DMS 273 (cell line): ENCODE data around the gene SLC30A10.
"Not testable (repeated sequence)": the region's sequence is repeated elsewhere in the genome, so short reads cannot be mapped to it uniquely, and the experiment has no call there.

ENCODE experiments used
- DNase-seq: peaks from one replicate; lab custom pipeline; 2025; ENCODE audit not compliant: unreplicated experiment; lab: John Stamatoyannopoulos, UW

SLC30A10 gene

DNA sequence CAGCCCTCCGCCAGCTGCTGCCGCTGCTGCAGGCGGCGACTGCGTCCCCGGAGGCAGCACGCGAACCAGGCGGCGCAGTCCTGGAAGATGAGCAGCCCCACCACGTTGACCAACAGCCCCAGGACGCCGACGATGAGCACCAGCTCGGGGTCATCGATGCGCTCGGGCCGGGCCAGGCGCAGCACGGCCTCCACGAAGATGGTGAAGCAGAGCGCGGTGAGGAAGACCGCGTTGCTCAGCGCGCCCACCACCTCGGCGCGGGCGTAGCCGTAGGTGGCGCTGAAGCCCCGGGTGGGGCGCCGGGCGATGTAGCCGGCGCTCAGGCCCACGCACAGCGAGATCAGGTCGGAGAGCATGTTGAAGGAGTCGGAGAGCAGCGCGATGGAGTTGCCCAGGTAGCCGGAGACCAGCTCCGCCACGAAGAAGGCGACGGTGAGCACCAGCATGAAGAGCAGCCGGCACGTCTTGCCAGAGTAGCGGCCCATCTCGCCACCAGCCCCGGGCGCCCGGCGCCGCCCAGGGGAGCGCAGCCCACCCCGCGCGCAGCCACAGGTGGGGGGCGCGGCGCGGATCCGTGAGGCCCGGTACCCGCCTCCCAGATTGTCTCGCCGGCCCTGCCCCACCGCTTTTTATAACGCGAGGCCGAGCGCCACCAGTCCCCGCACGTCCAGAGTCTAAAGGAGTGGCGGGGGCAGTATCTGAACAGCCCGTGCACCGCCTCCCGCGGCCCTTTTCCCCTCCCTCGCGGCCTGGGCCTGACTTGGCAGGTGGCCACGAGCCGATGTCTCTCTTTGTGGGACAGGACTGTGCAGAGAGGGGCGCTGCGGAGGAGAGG is at the start of gene SLC30A10:
TSS of gene SLC30A10 (minus strand) at position 602 of the 835 bp plus-strand sequence. CDS start at position 485, 117 bp downstream.
- peak; percentile 70 for DNase-seq

DNA sequence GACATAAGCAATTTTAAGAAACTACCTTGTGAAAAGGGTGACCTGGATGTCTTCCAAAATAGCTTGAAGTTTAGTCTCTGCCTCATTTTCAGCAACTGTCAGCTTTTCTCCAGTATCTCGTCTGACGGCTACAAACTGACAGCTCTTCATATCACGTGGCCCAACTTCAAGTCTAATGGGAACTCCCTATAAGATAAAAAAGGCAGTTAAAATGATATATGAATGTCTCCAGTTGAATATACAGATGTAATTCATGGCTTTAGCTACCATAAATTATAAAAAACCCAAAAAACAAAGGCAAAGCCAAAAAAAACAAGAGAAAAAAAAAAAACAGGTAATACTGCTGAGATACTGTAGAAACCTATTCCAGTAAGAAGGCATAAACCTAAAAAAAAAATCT is 44.9 kb upstream of the SLC30A10 start:
- no peak for DNase-seq

DNA sequence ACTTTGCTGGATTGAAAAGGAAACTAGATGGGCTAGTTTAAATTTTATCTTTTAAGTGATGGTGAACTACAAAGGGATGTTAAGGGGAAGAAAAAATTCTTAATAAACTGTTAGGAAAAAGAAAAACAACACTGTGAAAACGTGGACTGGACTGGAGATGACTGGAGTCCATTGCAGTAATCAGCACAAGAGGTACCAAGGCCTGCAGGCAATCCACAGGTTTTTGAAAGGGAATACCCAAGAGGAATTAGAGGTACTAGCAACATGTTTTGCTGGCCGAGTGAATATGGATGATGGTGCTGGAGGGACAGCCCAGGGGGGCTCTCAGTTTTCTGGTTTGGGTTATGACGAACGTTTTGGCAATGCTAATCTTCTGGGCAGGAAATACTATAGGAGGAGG is 39.0 kb upstream of the SLC30A10 start:
- DNase-seq, result no peak

DNA sequence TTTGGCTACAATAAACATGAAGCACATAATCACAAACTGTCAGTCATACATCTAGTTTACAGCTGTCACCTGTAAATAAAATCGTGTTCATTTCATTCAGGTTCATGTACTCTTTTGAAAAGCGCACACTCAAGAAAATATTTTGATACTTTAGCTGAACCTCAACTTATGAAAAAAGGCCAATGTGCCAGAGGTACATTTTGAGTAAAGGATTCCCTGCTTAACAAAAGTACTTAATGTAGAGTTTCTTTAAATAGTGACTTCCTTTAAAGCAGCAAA is 37.7 kb upstream of the SLC30A10 start:
- no peak for DNase-seq

DNA sequence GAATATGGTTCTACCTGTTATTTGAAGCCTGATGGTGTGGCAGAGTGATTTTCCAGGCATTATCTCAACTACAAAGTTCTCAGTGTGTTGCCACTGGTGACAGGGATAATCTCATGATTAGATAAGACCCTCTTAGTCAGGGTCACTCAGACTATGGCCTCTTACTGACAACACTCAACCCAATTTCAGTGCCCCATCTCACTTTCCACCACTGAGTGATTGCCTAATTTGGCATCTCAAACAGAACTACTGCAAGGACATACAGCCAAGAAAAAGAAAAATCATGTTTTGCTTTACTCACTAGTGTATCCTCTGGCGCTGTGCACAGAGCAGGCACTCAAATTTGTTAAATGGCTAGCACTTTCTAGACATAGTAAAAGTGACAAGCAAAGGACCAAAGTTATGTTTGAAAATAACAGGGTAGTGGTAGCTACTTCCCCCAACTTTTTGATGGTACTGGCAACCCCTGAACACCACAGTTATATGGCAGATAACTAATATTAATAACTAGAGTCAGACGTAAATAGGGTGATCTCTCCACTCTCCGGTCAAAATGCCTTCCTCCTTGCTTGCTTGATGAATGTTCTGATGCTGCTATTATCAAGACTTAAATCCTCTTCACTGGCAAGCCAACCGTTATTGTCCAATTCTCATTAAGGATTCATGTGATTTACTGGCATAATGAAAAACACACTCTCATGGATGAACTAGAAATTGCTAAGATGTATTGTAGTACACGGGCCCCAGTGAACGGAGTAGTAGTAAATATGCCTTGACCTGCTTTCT is 37.1 kb upstream of the SLC30A10 start:
- DNase-seq, result no peak

DNA sequence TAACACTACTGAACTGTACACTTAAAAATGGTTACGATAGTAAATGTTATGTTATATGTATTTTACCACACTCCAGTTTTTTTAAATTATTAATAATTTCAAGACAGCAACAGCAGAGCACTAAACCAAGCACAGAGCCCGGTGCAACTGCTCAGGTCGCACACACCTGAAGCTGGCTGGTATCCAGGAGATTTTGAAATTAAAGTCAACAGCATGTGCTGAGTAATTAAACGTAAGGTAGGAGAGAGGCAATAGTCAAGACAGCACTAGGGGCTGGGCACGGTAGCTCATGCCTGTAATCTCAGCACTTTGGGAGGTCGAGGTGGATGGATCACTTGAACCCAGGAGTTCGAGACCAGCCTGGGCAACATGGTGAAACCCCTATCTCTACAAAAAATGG is 35.1 kb upstream of the SLC30A10 start:
- DNase-seq, result peak; percentile 47

DNA sequence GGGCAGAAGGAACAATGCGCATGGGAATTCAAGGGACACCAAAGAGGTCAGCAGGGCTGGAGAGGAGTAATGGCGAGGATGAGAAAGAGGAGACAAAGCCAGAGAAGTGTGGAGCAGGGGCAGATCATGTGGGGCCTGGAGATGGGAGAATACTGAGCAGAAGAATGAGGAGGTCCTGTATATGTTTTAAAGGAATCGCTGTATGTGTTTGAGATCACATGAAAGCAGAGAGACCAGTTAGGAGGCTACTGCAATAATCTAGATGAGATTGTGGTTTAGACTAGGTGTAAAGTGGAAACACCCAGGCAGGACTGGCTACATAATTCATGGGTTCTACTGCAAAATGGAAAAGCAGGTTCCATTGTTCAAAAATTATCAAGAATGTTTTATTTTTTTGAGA is 33.3 kb upstream of the SLC30A10 start:
- no peak for DNase-seq

DNA sequence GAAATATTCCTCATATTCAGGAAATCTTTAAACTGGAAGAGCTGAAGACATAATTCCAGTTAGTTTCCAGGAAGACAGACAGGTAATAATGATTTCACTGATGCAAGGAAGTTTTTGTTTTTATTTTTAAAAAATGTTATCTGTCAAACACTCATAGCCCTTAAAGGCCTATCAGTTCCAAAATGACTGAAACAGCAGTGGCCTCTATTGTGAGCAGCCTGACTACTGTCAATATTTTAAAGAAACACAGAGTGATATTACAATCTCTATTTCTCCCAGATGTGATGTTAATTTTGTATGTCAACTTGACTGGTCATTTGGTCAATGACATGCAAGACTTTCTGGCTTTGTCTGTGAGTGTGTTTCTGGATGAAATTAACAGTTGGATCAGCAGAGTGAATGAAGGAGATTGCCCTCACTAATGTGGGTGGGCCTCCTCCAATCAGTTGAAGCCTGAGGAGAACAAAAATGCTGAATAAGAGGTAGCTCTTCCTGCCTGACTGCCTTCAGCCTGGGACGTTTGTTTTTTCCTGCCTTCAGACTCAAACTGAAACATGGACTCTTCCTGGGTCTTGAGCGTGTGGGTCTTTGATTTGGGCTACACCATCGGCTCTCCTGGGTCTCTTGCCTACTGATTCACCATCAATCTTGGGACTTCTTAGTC is 31.3 kb upstream of the SLC30A10 start:
- DNase-seq, result peak; percentile 5

DNA sequence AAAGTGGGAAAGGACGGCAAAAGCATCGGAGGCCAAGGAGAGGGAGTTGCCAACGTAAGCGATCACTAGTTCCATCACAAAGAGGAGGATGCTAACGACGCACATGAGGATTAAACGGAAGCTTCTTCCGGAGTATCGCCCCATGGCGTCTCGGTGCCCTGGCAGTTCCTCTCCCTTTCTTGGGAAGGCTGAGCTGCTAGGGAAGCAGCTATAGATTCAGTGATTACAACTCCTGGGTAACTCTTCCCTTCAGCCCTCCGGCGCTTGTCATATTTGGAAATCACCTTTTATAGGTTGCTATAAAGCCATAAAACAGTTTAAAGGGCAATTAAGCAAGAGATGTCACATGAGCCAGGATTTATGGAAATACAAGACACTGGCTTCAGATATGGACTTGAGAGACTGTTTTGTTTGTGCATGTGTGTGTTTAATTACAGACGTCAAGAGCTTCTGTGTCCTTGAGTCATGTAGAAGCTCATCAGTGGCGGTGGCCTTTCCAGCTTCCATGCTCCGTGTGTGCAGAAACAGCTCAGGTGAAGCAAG is 30.6 kb upstream of the SLC30A10 start:
- no peak for DNase-seq

DNA sequence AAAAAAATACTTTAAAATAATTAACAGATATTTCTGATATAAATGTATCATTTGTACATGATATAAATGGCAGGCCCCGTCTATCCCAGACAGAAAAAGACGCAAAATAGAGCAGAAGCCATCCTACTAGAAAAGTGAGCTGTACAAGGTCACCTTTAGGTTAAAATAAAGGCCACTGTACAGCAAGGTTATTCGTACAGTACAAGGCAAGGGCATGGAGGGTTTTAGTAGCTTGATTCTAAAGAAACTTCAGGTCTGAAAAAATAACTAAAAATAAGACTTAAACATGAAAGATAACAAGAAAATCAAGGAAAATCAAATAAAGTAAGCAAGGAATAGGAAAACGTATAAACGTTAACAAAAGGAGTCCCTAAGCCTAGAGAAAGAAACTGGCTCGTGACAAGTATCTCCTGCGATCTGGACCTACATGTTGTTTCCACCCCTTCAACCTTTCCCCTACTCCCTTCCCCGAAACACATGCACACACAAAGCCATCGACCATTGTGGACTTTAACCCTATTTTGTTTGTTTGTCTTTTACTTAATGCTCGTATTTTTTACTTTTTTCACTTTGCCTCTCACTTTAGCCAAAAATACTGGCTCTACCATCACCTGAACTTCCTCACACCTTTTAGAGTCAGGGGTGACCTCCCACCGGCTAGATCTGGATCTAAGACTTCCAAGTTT is 26.5 kb upstream of the SLC30A10 start:
- no peak for DNase-seq

DNA sequence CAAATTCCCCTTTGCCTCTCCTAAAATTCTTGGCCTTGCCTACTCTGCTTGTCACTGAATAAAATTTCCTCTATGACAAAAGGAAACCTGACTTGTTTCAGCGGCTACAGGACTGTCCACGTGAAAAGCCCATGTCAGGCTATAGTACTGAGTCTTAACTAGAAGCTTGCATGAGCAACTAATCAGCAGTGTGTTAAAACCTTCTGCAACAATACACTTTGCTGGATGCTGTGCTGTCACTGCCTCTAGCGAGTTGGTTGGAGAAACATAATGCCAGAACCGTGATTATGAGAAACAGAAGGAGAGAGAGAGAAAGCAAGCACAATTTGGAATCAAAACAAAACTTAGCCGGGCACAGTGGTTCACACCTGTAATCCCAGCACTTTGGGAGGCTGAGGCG is 25.7 kb upstream of the SLC30A10 start:
- DNase-seq, result no peak

DNA sequence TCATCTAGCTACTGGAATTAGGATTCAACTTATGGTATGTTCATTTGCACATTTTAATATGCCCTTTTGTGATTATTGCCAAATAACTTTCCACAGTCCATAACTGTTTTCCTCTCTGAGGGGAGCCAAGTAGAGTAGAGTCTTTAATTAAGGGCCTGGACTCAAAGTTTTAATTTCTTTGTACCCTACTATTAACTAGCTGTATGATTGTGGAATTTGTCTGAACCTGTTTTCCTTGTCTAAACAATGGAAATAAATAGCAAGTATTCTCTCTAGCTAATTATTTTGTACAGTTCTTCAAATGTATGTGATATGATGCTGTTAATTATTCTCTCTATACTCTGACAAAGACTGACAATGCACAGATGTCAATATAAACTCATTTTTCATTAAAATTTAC is 24.0 kb upstream of the SLC30A10 start:
- no peak for DNase-seq

DNA sequence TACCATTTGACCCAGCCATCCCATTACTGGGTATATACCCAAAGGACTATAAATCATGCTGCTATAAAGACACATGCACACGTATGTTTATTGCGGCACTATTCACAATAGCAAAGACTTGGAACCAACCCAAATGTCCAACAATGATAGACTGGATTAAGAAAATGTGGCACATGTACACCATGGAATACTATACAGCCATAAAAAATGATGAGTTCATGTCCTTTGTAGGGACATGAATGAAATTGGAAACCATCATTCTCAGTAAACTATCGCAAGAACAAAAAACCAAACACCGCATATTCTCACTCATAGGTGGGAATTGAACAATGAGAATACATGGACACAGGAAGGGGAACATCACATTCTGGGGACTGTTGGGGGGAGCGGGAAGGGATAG is 20.9 kb upstream of the SLC30A10 start:
- DNase-seq, result not testable (repeated sequence)

DNA sequence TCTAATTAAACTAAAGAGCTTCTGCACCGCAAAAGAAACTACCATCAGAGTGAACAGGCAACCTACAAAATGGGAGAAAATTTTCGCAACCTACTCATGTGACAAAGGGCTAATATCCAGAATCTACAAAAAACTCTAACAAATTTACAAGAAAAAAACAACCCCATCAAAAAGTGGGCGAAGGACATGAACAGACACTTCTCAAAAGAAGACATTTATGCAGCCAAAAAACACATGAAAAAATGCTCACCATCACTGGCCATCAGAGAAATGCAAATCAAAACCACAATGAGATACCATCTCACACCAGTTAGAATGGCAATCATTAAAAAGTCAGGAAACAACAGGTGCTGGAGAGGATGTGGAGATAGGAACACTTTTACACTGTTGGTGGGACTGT is 20.4 kb upstream of the SLC30A10 start:
- not testable (repeated sequence) for DNase-seq

DNA sequence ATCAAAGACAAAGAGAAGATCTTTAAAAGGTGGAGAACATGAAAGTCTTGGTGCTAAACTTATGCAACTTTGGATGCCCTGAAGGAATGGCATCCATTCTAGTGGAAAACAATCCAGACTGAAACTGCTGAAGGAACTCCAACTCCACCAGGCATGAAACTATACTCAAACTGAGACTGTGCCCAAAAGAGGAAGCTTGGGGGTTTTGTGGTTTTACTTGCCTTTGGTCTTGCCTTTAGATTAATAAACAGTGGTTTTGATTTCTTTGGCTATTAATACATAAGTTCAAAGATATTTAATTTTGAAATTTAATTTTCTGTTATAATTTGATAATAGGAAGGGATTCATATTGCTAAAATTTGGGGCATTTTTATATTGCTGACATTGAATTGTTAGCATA is 17.4 kb upstream of the SLC30A10 start:
- DNase-seq, result no peak

DNA sequence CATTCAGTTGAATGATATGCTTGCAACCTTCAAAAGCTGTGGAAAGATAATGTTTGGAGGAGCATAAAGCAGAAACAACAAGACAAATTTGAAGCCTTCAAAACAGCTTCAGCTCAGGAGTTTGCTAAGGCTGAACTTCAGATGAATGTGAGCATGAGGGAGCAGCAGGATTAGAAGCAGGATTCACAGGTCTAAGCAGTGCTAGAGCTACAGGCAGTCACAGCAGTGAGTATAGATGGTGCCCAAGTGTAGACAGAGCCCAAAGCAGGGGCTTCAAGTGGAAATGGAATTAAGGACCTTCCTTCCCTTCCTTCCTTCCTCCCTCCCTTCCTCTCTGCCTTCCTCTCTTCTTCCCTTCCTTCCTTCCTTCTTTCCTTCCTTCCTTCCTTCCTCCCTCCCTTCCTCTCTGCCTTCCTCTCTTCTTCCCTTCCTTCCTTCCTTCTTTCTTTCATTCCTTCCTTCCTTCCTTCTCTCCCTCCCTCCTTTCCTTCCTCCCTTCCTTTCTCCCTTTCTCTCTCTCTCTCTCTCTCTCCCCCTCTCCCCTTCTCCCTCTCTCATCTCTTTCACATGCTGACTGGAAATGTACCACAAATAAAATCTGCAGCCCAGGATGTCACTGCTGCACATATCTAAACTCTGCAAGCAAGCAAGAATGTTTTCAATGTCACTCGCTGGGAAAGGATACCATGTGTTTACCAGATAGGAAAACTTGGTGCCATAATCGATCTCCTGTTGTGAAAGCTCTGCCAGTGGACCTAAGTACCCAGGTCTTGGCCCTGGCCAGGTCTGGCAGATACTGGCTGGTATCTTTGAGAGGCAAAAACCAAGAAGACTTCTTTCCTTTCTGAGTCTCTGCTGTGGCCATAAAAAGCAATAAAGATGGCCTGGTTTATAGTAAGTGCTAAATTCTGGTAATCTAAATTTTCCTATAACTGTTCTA is 13.1 kb upstream of the SLC30A10 start:
- DNase-seq, result no peak

DNA sequence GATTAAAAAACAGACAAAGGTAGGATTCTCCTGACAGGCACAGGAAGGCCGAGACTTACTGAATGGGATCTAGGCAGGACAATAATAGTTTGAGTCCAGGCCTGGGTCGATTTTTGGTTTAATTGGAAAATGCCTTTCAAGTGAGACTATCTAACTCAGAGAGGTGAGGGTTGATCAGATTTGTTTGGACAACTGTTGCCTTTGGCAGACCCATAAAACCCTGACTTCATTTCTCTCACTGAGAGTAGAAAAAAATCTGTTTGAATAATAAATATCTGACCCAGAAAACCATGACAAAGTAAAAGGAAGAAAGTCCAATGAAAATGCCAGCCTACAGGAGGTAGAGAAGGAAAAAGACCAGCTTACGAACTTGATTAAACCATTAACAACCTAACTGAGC is 12.3 kb upstream of the SLC30A10 start:
- no peak for DNase-seq

DNA sequence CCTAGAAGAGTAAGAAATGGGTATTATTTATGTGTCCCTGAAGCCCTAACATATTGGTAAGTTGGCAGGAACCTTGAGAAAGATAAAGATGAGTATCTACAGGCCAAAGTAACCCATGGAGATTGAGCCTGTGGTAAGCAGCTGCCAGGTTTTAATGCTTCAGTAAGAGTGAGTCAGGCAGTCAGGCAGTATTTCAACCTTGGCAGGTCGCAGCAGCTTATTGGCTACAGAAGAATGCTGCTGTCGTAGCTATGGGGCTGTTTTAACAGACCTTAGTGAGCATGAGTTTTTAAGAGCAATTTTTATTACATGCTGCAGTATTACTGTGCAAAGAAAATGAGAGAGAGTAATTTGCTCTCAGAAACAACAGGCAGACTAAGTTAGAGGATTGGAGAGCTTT is 10.3 kb upstream of the SLC30A10 start:
- DNase-seq, result peak; percentile 24

DNA sequence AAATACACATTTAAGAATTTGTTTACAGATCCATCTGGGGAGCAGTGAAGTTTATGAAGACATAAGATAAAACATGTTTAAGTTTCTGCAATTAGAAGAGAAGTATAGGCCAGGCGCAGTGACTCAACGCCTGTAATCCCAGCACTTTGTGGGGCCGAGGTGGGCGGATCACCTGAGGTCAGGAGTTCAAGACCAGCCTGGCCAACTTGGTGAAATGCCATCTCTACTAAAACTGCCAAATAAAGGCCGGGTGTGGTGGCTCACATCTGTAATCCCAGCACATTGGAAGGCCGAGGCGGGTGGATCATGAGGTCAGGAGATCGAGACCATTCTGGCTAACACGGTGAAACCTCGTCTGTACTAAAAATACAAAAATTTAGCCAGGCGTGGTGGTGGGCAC is 5.4 kb upstream of the SLC30A10 start:
- not testable (repeated sequence) for DNase-seq

DNA sequence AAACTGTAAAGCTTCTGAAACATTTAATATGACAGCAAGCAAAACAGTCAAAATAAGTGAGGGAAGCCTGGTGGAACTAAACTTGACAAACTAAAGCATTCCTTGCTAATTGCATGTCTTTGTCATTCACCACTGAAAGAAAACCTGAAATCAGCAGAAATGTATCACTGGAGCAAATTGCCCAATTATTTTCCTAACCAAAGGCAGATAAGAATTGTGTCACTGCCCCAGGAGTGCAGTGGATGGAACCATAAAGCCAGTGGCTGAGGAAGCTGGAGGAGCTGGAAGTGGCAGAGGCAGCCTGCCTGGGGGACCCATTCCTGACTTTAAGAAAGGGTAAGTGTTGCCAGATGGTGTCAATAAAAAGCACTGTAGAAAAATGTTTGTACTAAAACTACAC is 2.7 kb upstream of the SLC30A10 start:
- peak; percentile 6 for DNase-seq
